Stimulated activated effector memory CD8-positive, alpha-beta T cell treated with anti-CD3 and anti-CD28 coated beads, Interleukin-12 subunit alpha, Interleukin-12 subunit beta, amount 100 ng/mL, for 72 hours (primary cell): Measurements from ENCODE around the gene CECR2.
"Not testable (repeated sequence)": the region's sequence is repeated elsewhere in the genome, so short reads cannot be mapped to it uniquely, and the experiment has no call there.

Experiments used
- ATAC-seq: fragments of 150-1000 bp; cut with Tn5 transposase; 2 replicates; pipeline ENCODE4 v1.10.0; 2021
- DNase-seq, 2 donors: peaks; one replicate each; pipeline ENCODE4 v3.0.0; 2021 to 2022; ENCODE audit warnings: low spot score in 2 of 2
- H3K27ac Mint-ChIP-seq: one replicate; pipeline ENCODE4 v1.8.0; 2022; ENCODE audit warnings: mild to moderate bottlenecking, mixed read lengths
- H3K36me3 Mint-ChIP-seq: one replicate; pipeline ENCODE4 v1.8.0; 2022; ENCODE audit warnings: mild to moderate bottlenecking, mixed read lengths
- H3K4me1 Mint-ChIP-seq: one replicate; pipeline ENCODE4 v1.8.0; 2022; ENCODE audit warnings: mixed read lengths
- H3K4me3 Mint-ChIP-seq: one replicate; pipeline ENCODE4 v1.8.0; 2022; ENCODE audit warnings: mild to moderate bottlenecking, mixed read lengths
- H3K9me3 Mint-ChIP-seq: one replicate; pipeline ENCODE4 v1.8.0; 2022; ENCODE audit warnings: mixed read lengths

CECR2 gene

DNA sequence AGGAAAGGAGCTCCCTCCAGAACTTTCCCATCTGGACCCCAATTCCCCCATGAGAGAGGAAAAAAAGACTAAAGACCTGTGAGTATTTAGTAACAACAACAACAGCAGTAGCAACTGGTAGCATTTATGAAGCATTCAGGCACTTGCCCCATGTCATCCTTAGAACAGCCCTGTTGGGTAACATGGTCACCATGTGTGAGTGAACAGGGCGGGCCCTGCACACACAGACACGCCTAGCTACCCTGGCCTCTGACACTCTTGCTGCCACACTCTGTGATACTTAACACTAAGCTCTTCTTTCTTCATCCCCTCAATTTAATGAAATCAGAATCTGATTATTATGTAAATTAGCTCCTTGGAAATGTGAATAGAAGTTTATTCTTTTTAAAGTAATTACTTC lies 167.9 kb downstream of the CECR2 start:
- ATAC-seq (no peak), DNase-seq (no peak)
- Mint-ChIP-seq H3K4me3 (no peak overlapping the region), H3K4me1 (no peaks in the 10 kb centered on the region), H3K9me3 (no peaks in the 10 kb centered on the region), H3K36me3 (no peaks in the 10 kb centered on the region), H3K27ac (no peak overlapping the region)

DNA sequence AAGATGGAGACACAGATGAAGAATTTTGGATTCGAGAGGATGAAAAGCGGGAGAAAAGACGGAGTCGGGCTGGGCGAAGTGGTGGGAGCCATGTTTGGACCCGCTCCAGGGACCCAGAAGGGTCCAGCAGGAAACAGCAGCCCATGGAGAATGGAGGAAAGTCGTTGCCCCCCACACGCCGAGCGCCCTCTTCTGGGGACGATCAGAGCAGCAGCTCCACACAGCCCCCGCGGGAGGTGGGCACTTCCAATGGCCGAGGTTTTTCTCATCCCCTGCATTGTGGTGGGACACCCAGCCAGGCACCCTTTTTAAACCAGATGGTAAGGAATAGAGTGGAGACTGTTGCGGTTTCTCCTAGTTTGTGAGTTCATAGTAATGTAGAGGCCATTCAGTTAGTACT lies 171.2 kb downstream of the CECR2 start:
- Mint-ChIP-seq H3K9me3 (no peaks in the 10 kb centered on the region), H3K27ac (no peak overlapping the region), H3K4me1 (no peaks in the 10 kb centered on the region), H3K4me3 (no peak overlapping the region), H3K36me3 (no peaks in the 10 kb centered on the region)
- DNase-seq (no peak), ATAC-seq (no peak)

GRCh38 chr22:17541476-17541875 lies 172.2 kb downstream of the CECR2 start:
- Mint-ChIP-seq H3K4me1 (no peaks in the 10 kb centered on the region), H3K36me3 (no peaks in the 10 kb centered on the region), H3K4me3 (no peak overlapping the region), H3K9me3 (no peaks in the 10 kb centered on the region), H3K27ac (no peak overlapping the region)
- ATAC-seq, result no peak
- DNase-seq, result no peak

GRCh38 chr22:17542452-17542851 lies 173.2 kb downstream of the CECR2 start:
- H3K27ac Mint-ChIP-seq, result no peak overlapping the region
- ATAC-seq (no peak), DNase-seq (no peak)
- no peak overlapping the region for H3K4me3 Mint-ChIP-seq
- H3K36me3 Mint-ChIP-seq, result no peaks in the 10 kb centered on the region
- H3K4me1 Mint-ChIP-seq, result no peaks in the 10 kb centered on the region
- no peaks in the 10 kb centered on the region for H3K9me3 Mint-ChIP-seq

DNA sequence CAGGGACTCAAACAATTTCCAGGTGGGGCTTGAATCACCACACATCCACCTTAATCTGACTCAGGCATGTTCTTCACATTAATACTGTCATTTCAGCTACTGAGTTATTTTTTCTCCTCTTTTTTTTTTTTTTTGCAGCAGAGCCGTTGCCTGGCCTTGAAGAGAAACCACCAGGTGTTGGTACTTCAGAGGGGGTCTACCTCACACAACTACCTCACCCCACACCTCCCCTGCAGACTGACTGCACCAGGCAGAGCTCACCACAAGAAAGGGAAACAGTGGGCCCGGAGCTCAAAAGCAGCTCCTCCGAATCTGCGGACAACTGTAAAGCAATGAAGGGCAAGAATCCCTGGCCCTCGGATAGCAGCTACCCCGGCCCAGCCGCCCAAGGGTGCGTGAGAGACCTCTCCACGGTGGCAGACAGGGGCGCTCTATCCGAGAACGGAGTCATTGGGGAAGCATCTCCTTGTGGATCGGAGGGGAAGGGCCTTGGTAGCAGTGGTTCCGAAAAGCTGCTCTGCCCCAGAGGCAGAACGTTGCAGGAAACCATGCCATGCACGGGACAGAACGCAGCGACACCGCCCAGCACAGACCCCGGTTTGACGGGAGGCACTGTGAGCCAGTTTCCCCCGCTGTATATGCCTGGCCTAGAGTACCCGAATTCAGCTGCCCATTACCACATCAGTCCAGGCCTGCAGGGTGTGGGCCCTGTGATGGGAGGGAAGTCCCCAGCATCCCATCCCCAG lies 178.9 kb downstream of the CECR2 start:
- Mint-ChIP-seq H3K27ac (no peak overlapping the region), H3K4me3 (no peak overlapping the region), H3K9me3 (no peaks in the 10 kb centered on the region), H3K36me3 (no peaks in the 10 kb centered on the region), H3K4me1 (no peaks in the 10 kb centered on the region)
- DNase-seq (no peak), ATAC-seq (no peak)

DNA sequence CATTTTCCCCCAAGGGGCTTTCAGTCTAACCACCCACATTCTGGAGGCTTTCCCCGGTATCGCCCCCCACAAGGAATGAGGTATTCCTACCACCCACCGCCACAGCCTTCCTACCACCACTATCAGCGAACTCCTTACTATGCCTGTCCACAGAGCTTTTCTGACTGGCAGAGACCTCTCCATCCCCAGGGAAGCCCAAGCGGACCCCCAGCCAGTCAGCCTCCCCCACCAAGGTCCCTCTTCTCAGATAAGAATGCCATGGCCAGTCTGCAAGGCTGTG lies 179.4 kb downstream of the CECR2 start:
- no peak overlapping the region for H3K27ac Mint-ChIP-seq
- H3K4me1 Mint-ChIP-seq, result no peaks in the 10 kb centered on the region
- H3K36me3 Mint-ChIP-seq, result no peaks in the 10 kb centered on the region
- ATAC-seq (no peak), DNase-seq (no peak)
- no peaks in the 10 kb centered on the region for H3K9me3 Mint-ChIP-seq
- H3K4me3 Mint-ChIP-seq, result no peak overlapping the region

DNA sequence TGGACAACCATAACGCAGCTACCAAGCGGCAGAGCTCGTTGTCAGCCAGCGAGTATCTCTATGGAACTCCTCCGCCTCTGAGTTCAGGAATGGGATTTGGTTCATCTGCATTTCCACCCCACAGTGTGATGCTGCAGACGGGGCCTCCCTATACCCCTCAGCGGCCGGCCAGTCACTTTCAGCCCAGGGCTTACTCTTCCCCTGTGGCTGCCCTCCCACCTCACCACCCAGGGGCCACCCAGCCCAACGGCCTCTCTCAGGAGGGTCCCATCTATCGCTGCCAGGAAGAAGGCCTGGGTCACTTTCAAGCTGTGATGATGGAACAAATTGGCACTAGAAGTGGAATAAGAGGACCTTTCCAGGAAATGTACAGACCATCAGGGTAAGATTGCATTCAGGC lies 179.9 kb downstream of the CECR2 start:
- no peaks in the 10 kb centered on the region for H3K4me1 Mint-ChIP-seq
- no peak overlapping the region for H3K27ac Mint-ChIP-seq
- DNase-seq, result no peak
- H3K9me3 Mint-ChIP-seq, result no peaks in the 10 kb centered on the region
- no peaks in the 10 kb centered on the region for H3K36me3 Mint-ChIP-seq
- H3K4me3 Mint-ChIP-seq, result no peak overlapping the region
- no peak for ATAC-seq

GRCh38 chr22:17549655-17550054 lies 180.4 kb downstream of the CECR2 start:
- Mint-ChIP-seq H3K9me3 (no peaks in the 10 kb centered on the region), H3K27ac (no peak overlapping the region), H3K4me3 (no peak overlapping the region), H3K4me1 (no peaks in the 10 kb centered on the region), H3K36me3 (no peaks in the 10 kb centered on the region)
- no peak for DNase-seq
- no peak for ATAC-seq

DNA sequence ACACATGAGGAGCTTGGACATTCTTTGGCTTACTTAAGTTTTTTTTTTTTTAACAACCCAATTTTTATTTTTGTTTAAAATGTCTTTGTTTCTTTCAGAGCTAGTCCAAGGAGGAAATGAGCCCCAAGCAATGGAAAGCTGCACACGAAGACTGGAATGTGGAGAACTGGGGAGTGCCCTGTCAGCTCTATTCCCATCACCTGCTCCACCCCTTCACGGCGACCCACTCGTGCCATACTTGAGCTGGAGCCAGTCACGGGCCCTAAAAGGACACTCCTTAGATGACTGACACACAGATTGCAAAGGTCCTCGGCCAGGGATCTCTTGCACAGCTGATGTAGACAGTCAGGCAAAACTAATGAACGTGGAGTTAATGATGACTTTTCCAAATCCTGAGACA lies 183.5 kb downstream of the CECR2 start:
- DNase-seq, result no peak
- Mint-ChIP-seq H3K4me1 (no peaks in the 10 kb centered on the region), H3K27ac (no peak overlapping the region), H3K4me3 (no peak overlapping the region), H3K9me3 (no peaks in the 10 kb centered on the region), H3K36me3 (no peaks in the 10 kb centered on the region)
- ATAC-seq, result no peak

DNA sequence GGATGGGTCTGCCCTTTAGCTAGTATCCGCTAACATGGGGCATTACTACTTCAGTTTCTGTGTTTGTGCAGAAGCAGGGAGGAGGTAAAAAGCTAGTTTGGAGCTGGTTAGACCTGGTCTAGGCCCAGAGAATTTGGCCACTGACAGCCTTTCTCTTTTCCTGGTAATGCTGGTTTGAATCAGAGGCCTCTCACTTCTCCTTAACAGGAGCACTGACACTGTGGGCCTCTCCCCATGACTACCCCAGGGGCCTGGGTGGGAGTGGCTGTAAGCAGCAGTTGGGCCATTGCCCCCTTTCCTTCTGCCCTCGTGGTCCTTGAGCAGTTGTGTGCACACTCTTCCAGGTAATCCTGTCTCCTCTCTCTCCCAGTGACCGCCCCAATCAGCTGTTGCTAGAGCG lies 185.6 kb downstream of the CECR2 start:
- DNase-seq (no peak), ATAC-seq (no peak)
- H3K4me3 Mint-ChIP-seq, result no peak overlapping the region
- H3K9me3 Mint-ChIP-seq, result no peaks in the 10 kb centered on the region
- no peaks in the 10 kb centered on the region for H3K4me1 Mint-ChIP-seq
- no peak overlapping the region for H3K27ac Mint-ChIP-seq
- no peaks in the 10 kb centered on the region for H3K36me3 Mint-ChIP-seq

DNA sequence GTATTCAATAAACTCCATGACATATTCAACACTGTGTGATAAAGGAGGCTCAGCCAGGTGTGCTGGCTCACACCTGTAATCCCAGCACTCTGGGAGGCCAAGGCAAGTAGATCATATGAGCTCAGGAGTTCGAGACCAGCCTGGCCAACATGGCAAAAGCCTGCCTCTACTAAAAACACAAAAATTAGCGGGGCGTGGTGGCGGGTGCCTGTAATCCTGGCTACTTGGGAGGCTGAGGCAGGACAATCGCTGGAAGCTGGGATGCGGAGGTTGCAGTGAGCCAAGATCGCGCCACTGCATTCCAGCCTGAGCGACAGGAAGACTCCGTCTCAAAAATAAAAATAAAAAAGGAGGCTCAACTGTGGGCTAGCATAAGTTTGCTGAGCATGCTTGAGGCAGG lies 189.9 kb downstream of the CECR2 start:
- H3K4me3 Mint-ChIP-seq, result no peak overlapping the region
- no peak overlapping the region for H3K27ac Mint-ChIP-seq
- ATAC-seq (no peak), DNase-seq (no peak)
- no peaks in the 10 kb centered on the region for H3K9me3 Mint-ChIP-seq
- no peaks in the 10 kb centered on the region for H3K4me1 Mint-ChIP-seq
- H3K36me3 Mint-ChIP-seq, result no peaks in the 10 kb centered on the region

DNA sequence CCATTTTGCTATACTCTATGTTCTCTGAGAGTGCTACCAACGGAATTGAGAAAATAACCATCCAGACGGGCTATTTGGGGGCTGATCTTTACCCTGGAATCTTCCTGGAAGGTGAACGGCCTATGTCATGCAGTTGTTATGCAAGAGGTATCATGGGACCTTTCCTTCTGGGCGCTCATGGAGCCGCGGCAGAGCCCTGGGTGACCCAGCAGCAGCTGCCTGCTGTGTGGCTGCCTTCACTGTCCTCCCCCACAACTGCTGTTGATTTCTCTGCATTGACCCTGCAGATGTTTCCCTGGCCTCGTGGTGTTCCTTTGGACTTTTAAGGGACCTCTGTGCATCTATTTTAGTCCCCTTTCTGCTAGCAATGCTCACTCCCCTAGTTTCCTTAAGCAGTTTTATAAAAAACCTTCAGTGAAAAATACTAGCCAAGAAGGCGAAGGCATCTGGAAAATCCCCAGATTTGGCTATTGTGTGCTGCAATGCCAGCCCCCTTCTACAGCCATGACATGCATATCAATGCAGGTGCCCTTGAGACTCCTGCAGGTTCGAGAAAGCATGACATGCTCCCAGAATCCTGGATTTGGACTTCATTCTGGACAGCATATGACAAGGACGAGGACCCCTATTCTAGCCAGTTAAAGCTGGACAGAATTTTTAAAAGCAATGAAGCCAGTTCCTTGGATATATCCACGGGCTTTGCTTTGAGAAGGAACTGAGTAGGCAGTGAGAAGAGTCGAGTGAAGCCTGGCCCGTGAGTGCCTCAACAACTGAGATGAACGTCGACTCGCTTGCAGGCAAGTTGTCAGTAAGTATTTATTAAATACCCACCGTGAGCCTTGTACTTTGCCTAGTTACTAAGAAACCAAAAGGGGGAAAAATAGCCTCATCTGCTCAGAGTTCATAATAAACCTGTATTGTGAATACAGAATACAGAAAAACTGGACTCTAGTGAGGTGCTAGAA lies 193.9 kb downstream of the CECR2 start, which contains the start of gene SLC25A18:
Gene SLC25A18 (plus strand): TSS at position 593 of the 965 bp plus-strand sequence. CDS start 16,447 bp downstream, outside the sequence.
- Mint-ChIP-seq H3K4me1 (no peaks in the 10 kb centered on the region), H3K27ac (no peak within 1 kb of the TSS), H3K9me3 (no peaks in the 10 kb centered on the region), H3K4me3 (no peak within 1 kb of the TSS), H3K36me3 (no peaks in the 10 kb centered on the region)
- no peak for DNase-seq
- ATAC-seq, result no peak

DNA sequence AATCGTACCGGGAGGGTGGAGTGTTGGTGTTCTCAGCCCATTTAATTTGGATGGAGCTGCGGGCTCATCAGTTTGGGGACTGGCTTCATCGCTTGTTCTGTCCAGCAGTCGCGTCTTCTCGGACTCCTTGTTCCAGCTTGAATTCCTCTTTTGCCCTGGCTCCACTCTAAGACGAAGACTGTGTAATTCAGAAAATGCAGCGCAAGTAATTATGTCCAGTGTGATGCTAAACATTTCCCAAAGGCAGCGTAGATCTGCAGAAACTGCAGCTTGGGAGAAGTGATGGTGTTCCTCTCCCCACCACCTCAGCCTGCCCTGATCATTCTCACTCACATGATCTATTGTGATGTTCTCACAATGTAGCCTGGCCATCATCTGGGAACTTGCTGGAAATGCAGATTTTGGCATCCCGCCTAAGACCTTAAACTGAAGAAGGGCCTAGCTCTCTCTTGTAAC lies 194.7 kb downstream of the CECR2 start:
- no peaks in the 10 kb centered on the region for H3K4me1 Mint-ChIP-seq
- H3K4me3 Mint-ChIP-seq, result no peak overlapping the region
- ATAC-seq (no peak), DNase-seq (no peak)
- H3K27ac Mint-ChIP-seq, result no peak overlapping the region
- H3K9me3 Mint-ChIP-seq, result no peaks in the 10 kb centered on the region
- H3K36me3 Mint-ChIP-seq, result no peaks in the 10 kb centered on the region

GRCh38 chr22:17566016-17566687 lies 196.9 kb downstream of the CECR2 start:
- ATAC-seq, DNase-seq, H3K9me3 Mint-ChIP-seq, H3K27ac Mint-ChIP-seq, H3K36me3 Mint-ChIP-seq, H3K4me3 Mint-ChIP-seq, H3K4me1 Mint-ChIP-seq: not testable (repeated sequence)

DNA sequence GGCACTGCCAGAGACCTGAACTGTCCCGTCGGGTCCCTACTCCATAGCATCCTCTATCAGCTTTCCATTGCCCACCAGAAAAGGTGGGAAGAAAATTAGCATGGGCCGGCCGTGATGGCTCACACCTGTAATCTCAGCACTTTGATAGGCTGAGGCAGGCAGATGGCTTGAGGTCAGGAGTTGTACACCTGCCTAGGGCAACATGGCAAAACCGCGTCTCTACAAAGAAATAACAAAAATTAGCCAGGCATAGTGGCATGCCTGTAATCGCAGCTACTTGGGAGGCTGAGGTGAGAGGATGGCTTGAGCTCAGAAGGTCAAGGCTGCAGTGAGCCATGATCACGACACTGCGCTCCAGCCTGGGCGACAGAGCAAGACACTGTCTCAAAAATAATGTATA lies 197.5 kb downstream of the CECR2 start:
- Mint-ChIP-seq H3K9me3 (no peaks in the 10 kb centered on the region), H3K4me3 (no peak overlapping the region), H3K36me3 (no peaks in the 10 kb centered on the region), H3K27ac (no peak overlapping the region), H3K4me1 (no peaks in the 10 kb centered on the region)
- DNase-seq (no peak), ATAC-seq (no peak)
